T-cell (primary cell): Measurements from ENCODE around the gene ERN1. TPM values are rescaled to one million over a fixed set of nuclear protein-coding genes. Genes with fewer than 3 reads are reported as not detected.

ENCODE experiments used
- ATAC-seq, 4 experiments: fragments of 200-7000 bp in 3 of 4; fragments of 150-1000 bp in 1 of 4; cut with Tn5 transposase; replicated peaks in 1 of 4; 1 replicate in 3 of 4; 2 replicates in 1 of 4; pipeline ENCODE4 v1.10.0; 2021; ENCODE audit warnings: moderate library complexity in 3 of 4, mild to moderate bottlenecking in 2 of 4, moderate number of reproducible peaks in 1 of 4
- CTCF ChIA-PET, 2 donors: fragments of 300-600 bp; sonication (Branson Sonifier 250); formaldehyde crosslinking; loops; one replicate each; lab custom pipeline; 2022; ENCODE audit warnings: antibody characterized with exemption in 2 of 2; lab: Charles Lee
- POLR2A ChIA-PET, 2 donors: fragments of 300-600 bp; sonication (Branson Sonifier 250); formaldehyde crosslinking; loops; one replicate each; lab custom pipeline; 2022; ENCODE audit warnings: antibody characterized with exemption in 2 of 2; lab: Charles Lee
- DNase-seq, 35 experiments: peaks; one replicate each; pipeline versions ENCODE4 v3.0.0 to v3.0.0-alpha.2; 2013 to 2023
- H3K27ac ChIP-seq: one replicate; pipeline ENCODE4 v1.5.1; 2013; ENCODE audit warnings: low read length
- H3K27me3 ChIP-seq, 2 experiments: replicated peaks in 1 of 2; 1 replicate in 1 of 2; 2 replicates in 1 of 2; pipeline versions ENCODE4 v1.6.1 to v1.7.0; 2013; ENCODE audit warnings: low read length in 1 of 2, mixed read lengths in 1 of 2; ENCODE audit not compliant: control insufficient read depth in 2 of 2, insufficient read depth in 2 of 2; ENCODE audit errors: extremely low read depth in 1 of 2
- H3K36me3 ChIP-seq, 2 donors: 1 replicate in 1 of 2; 2 replicates in 1 of 2; pipeline versions ENCODE4 v1.6.1 to v1.7.0; 2013; ENCODE audit warnings: low read length in 1 of 2; ENCODE audit not compliant: control insufficient read depth in 2 of 2, insufficient read depth in 1 of 2; ENCODE audit errors: extremely low read depth in 1 of 2
- H3K4me1 ChIP-seq, 2 experiments: 1 replicate in 1 of 2; 2 replicates in 1 of 2; pipeline versions ENCODE4 v1.6.1 to v1.7.0; 2013; ENCODE audit warnings: low read length in 2 of 2, mixed read lengths in 1 of 2; ENCODE audit not compliant: insufficient read depth in 2 of 2, control insufficient read depth in 1 of 2; ENCODE audit errors: extremely low read depth in 1 of 2
- H3K4me3 ChIP-seq, 2 donors: 1 replicate in 1 of 2; 2 replicates in 1 of 2; pipeline versions ENCODE4 v1.5.1 to v1.7.0; 2013; ENCODE audit warnings: mild to moderate bottlenecking in 2 of 2, low read length in 1 of 2, moderate library complexity in 1 of 2; ENCODE audit not compliant: control insufficient read depth in 1 of 2; ENCODE audit errors: extremely low read depth in 1 of 2
- H3K9me3 ChIP-seq: 2 replicates; pipeline ENCODE4 v1.7.0; 2013
- H3K27ac Mint-ChIP-seq, 2 donors: one replicate each; pipeline ENCODE4 v1.8.0; 2020 to 2021; ENCODE audit warnings: mild to moderate bottlenecking in 2 of 2, mixed read lengths in 2 of 2
- H3K27me3 Mint-ChIP-seq, 2 donors: one replicate each; pipeline ENCODE4 v1.8.0; 2021 to 2022; ENCODE audit warnings: mixed read lengths in 2 of 2
- H3K36me3 Mint-ChIP-seq: one replicate; pipeline ENCODE4 v1.8.0; 2021; ENCODE audit warnings: mixed read lengths
- H3K4me1 Mint-ChIP-seq, 3 donors: one replicate each; pipeline ENCODE4 v1.8.0; 2020 to 2022; ENCODE audit warnings: mixed read lengths in 3 of 3, mild to moderate bottlenecking in 1 of 3
- H3K4me3 Mint-ChIP-seq, 3 donors: one replicate each; pipeline ENCODE4 v1.8.0; 2020 to 2022; ENCODE audit warnings: mild to moderate bottlenecking in 3 of 3, mixed read lengths in 3 of 3, moderate library complexity in 3 of 3
- H3K9me3 Mint-ChIP-seq, 3 donors: one replicate each; pipeline ENCODE4 v1.8.0; 2020 to 2022; ENCODE audit warnings: mixed read lengths in 3 of 3
- WGBS: methylation state at CpG from one replicate; pipeline ENCODE4 v1.1.5; 2013; ENCODE audit warnings: missing lambda C conversion rate; ENCODE audit not compliant: insufficient coverage; 5-methylcytosine and 5-hydroxymethylcytosine counted together
- total RNA-seq, 35 experiments: library from RNA in 6 of 35; stranded (reverse) in 6 of 35; fragments of 120-200 nt in 1 of 35; gene quantifications; one replicate each; pipeline versions ENCODE4 v1.2.1 to v1.2.4 and lab custom pipeline; 2013 to 2026

Gene ERN1
- total RNA-seq, 5 donors from 2014 or later (not counting 1 experiment from before 2014, with no cell fraction given), result 71.2 to 146 (median 112) TPM

DNA sequence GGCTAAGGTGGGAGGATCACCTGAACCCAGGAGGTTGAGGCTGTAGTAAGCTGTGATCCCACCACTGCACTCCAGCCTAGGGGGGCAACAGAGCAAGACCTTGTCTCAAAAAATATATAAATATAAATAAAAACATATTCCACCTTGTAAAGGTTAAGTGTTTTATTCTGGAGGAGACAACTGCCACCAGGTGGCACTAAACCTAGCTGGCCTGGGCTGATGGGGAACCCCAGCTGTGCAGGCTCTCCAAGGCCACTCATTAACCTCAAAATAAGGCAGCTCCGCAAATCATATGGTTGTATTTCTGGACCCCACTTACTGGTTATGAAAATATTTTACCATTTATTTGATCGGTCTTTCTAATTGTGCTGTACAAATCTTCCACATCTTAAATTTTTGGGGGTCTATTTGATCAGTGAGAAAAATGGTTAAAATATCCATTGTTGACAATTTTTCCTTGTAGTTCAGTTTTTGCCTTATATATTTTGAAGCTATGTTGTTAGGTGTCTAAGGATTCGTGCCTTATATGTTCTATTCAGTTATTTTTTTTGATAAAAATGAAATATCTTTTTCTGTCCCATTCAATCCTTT, 101.0 kb downstream of the ERN1 start:
- no peak for ATAC-seq
- no CpG with 5 or more reads among the region's 3 CpGs for WGBS
- peaks cover 19 to 43% of the 10 kb centered on the region in 2 experiments for H3K4me1 ChIP-seq
- H3K27me3 ChIP-seq, result no peaks in the 10 kb centered on the region
- Mint-ChIP-seq H3K36me3 (no peaks in the 10 kb centered on the region), H3K27me3 (no peaks in the 10 kb centered on the region), H3K4me3 (no peak overlapping the region), H3K4me1 (peaks cover 42 to 44% (median 42%) of the 10 kb centered on the region in 3 donors), H3K27ac (no peak overlapping the region), H3K9me3 (no peaks in the 10 kb centered on the region)
- no peak overlapping the region for H3K4me3 ChIP-seq
- no peak overlapping the region for H3K27ac ChIP-seq
- no peaks in the 10 kb centered on the region for H3K36me3 ChIP-seq
- ChIA-PET POLR2A (interaction anchor here in 1 of 2 donors (0.5 to 1.4 kb wide), 10 partner anchors 9 to 248 kb away, joined by 3 to 14 read pairs (median 4); partner anchors contain the start of gene ICAM2), CTCF (interaction anchor here (0.6 to 6.3 kb wide), 45 partner anchors 9 to 1687 kb away, joined by 3 to 226 read pairs (median 5); partner anchors contain the start of genes CSHL1 (in 1 of the 2), ERN1 (in 1 of the 2), GH1 (in 1 of the 2) and ICAM2 (in 1 of the 2))
- no peaks in the 10 kb centered on the region for H3K9me3 ChIP-seq
- peak; percentile 35 to 86 (median 69) for DNase-seq

DNA sequence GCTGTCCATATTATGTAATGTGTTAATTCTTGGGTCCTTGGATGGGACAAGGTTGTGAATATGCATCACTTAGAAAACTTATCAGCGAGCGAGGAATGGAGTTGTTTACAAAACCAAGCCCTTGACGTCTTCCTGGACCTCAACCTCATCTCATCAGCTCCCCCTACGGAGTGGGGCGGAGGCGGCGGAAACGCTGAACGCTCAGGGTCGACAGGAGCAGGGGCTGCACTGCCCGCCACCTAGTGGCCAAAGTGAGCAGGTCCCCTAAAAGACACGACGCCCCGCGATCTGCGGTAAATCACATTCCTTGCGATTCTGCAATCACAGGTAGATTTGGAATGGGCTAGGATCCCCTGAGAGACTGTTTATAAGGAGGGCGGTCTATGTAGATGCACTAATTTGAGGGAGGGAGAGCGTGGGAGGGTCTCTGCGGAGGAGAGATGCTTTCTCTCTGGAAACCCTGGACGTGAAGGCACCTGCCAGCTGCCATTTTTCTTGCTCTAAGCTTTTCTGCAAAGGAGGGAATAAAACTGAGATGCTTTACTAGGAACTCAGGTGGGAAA, 104.1 kb downstream of the ERN1 start:
- no peaks in the 10 kb centered on the region for H3K27me3 Mint-ChIP-seq
- H3K4me1 Mint-ChIP-seq, result peaks cover 69 to 75% (median 72%) of the 10 kb centered on the region in 3 donors
- CTCF ChIA-PET, result interaction anchor here (0.5 to 6.3 kb wide), 29 partner anchors 9 to 144 kb away, joined by 3 to 226 read pairs (median 4); partner anchors contain the start of genes ERN1 (in 1 of the 2) and PRR29 (in 1 of the 2)
- ATAC-seq (peak; percentile 84 to 87 (median 87)), DNase-seq (peak; percentile 87 to 98 (median 96))
- Histone ChIP-seq H3K36me3 (no peaks in the 10 kb centered on the region), H3K27me3 (no peaks in the 10 kb centered on the region), H3K4me1 (peaks cover 39 to 71% of the 10 kb centered on the region in 2 experiments), H3K27ac (peak overlapping the region; percentile 98), H3K4me3 (peak overlapping the region; percentile 7 to 30), H3K9me3 (no peaks in the 10 kb centered on the region)
- H3K9me3 Mint-ChIP-seq, result no peaks in the 10 kb centered on the region
- H3K27ac Mint-ChIP-seq, result peak overlapping the region; percentile 96 to 100
- WGBS, result 0% methylated on average over 17 of the region's 21 CpGs
- POLR2A ChIA-PET, result interaction anchor here in 1 of 2 donors (1.4 to 2.2 kb wide), 2 partner anchors 9 to 103 kb away, joined by 4 to 5 read pairs; no protein-coding TSS in a partner anchor
- H3K4me3 Mint-ChIP-seq, result peak overlapping the region; percentile 76 to 80 (median 76)
- H3K36me3 Mint-ChIP-seq, result no peaks in the 10 kb centered on the region

DNA sequence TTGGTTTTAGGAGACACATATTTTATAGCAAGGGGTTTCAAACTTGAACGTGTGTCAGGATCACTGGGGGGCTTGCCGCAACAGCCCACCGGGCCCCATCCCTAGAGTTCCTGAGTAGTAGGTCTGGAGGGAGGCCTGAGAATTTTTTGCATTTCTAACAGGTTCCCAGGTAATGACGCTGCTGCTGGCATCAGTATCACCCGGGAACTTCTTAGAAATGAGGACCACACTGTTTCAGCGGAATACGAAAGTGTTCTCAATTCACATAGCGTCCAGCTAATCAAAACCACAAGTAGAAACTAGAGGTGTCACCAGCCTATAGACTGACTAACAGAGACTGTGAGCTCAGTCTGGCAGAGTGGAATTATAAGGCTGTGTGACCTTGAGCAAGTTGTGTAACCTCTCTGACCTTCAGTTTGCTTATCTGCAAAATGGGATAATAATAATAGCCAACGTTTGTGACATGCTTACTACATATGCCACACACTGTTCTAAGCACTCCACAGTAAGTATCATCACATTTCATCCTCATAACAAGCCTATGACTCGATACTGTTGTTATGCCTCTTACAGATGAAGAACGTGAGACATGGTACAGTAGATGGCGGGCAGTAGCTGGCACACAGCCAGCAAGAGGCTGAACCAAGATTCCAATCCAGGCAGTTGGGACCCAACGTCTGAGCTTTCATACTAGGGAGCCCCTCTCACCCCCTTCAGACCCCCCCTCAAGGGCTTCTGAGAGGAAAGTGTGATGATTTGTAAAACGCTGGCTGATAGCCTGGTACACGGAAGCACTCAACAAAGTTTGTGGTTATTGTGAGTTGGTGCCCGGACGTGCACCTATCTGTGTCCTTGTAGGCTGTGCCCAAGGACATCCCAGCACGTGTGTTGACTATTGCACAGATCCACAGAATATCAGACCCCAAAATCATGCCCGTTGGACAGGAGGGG, 104.9 kb downstream of the ERN1 start:
- no peaks in the 10 kb centered on the region for H3K9me3 Mint-ChIP-seq
- Histone ChIP-seq H3K36me3 (no peaks in the 10 kb centered on the region), H3K9me3 (no peaks in the 10 kb centered on the region), H3K27ac (peak overlapping the region; percentile 98), H3K4me3 (peak overlapping the region in 1 of 2 donors; percentile 30), H3K27me3 (no peaks in the 10 kb centered on the region), H3K4me1 (peaks cover 39 to 76% of the 10 kb centered on the region in 2 experiments)
- ATAC-seq, result peak; percentile 16 to 41 (median 28)
- H3K4me3 Mint-ChIP-seq, result peak overlapping the region; percentile 76 to 80 (median 76)
- peak in 32 of 35 experiments; percentile 14 to 81 (median 56) for DNase-seq
- ChIA-PET CTCF (interaction anchor here (0.6 to 6.3 kb wide), 26 partner anchors 8 to 144 kb away, joined by 3 to 226 read pairs (median 4); partner anchors contain the start of genes ERN1 (in 1 of the 2) and PRR29 (in 1 of the 2)), POLR2A (interaction anchor here in 1 of 2 donors (1.4 to 2.2 kb wide), 2 partner anchors 8 to 104 kb away, joined by 4 to 5 read pairs; no protein-coding TSS in a partner anchor)
- H3K4me1 Mint-ChIP-seq, result peaks cover 71 to 77% (median 74%) of the 10 kb centered on the region in 3 donors
- H3K36me3 Mint-ChIP-seq, result no peaks in the 10 kb centered on the region
- no peaks in the 10 kb centered on the region for H3K27me3 Mint-ChIP-seq
- H3K27ac Mint-ChIP-seq, result peak overlapping the region; percentile 96 to 100
- 45% methylated on average over 7 of the region's 19 CpGs for WGBS

DNA sequence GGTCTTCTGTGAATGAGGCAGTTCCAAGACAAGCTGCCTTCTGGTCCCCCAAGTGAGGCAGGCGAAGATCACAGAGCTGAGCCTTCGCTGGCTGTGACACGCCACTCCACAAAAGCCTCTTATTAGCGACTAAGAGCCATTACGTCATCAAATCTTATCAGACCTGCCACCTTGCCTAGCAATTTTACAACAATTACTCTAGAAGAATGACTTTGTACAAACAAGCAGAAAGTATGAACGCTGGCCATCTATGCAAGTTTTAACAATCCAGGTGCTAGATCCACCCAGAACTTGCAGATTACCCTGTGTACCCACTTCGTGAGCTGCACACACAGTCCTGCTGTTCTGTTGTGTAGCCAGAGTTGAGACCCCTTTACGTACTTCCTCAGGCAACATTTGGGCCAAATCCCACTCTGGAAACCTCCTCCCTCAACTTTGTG, 105.7 kb downstream of the ERN1 start:
- Histone ChIP-seq H3K4me1 (peaks cover 40 to 80% of the 10 kb centered on the region in 2 experiments), H3K36me3 (no peaks in the 10 kb centered on the region), H3K27me3 (no peaks in the 10 kb centered on the region), H3K9me3 (no peaks in the 10 kb centered on the region), H3K27ac (peak overlapping the region; percentile 98), H3K4me3 (no peak overlapping the region)
- DNase-seq, result peak in 1 of 35 experiments; percentile 21
- Mint-ChIP-seq H3K36me3 (no peaks in the 10 kb centered on the region), H3K27ac (peak overlapping the region; percentile 96 to 100), H3K4me3 (peak overlapping the region in 1 of 3 donors; percentile 80), H3K9me3 (no peaks in the 10 kb centered on the region), H3K27me3 (no peaks in the 10 kb centered on the region), H3K4me1 (peaks cover 71 to 72% (median 71%) of the 10 kb centered on the region in 3 donors)
- ATAC-seq, result no peak
- POLR2A ChIA-PET, result interaction anchor here in 1 of 2 donors (2.2 kb wide), 1 partner anchor 7 kb away, joined by 5 read pairs; no protein-coding TSS in a partner anchor
- CTCF ChIA-PET, result interaction anchor here in 1 of 2 donors (1.4 to 6.3 kb wide), 4 partner anchors 7 to 108 kb away, joined by 3 to 226 read pairs (median 46); partner anchors contain the start of gene ERN1
- WGBS, result 97% methylated on average over 7 of the region's 8 CpGs

DNA sequence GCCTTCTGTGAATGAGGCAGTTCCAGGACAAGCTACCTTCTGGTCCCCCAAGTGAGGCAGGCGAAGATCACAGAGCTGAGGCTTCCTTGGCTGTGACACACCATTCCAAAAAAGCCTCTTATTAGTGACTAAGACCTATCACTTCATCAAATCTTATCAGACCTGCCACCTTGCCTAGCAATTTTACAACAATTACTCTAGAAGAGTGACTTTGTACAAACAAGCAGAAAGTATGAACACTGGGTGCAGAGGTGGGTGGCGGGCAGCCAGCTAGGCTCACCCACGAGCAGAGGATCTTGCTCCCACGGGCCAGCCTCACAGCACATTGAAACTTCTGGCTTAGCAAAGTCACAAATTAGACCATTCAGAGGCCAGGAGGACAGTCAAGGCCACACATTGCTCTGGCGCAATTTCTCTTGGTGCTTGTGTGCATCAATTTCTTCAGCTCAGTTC, 107.3 kb downstream of the ERN1 start:
- CTCF ChIA-PET, result interaction anchor here in 1 of 2 donors (0.6 to 1.1 kb wide), 2 partner anchors 32 to 69 kb away, joined by 3 to 5 read pairs; no protein-coding TSS in a partner anchor

More for the DNA sequence above, 107.3 kb downstream of the ERN1 start:
- no peak overlapping the region for H3K4me3 ChIP-seq
- Mint-ChIP-seq H3K27me3 (no peaks in the 10 kb centered on the region), H3K4me3 (peak overlapping the region; percentile 26 to 97 (median 58)), H3K27ac (peak overlapping the region; percentile 96 to 100), H3K9me3 (no peaks in the 10 kb centered on the region), H3K36me3 (peaks cover 4% of the 10 kb centered on the region), H3K4me1 (peaks cover 69 to 79% (median 69%) of the 10 kb centered on the region in 3 donors)
- POLR2A ChIA-PET, result interaction anchor here in 1 of 2 donors (0.7 kb wide), 1 partner anchor 9 kb away, joined by 3 read pairs; no protein-coding TSS in a partner anchor
- DNase-seq, result peak in 2 of 35 experiments; percentile 26 to 35
- H3K4me1 ChIP-seq, result peaks cover 46 to 82% of the 10 kb centered on the region in 2 experiments
- no peaks in the 10 kb centered on the region for H3K27me3 ChIP-seq
- ATAC-seq, result no peak
- H3K36me3 ChIP-seq, result no peaks in the 10 kb centered on the region
- WGBS, result 74% methylated on average over 4 of the region's 5 CpGs
- H3K27ac ChIP-seq, result peak overlapping the region; percentile 100
- no peaks in the 10 kb centered on the region for H3K9me3 ChIP-seq
